ENCODE data around the gene RCL1. TPM values are rescaled to one million over a fixed set of nuclear protein-coding genes. Genes with fewer than 3 reads are reported as not detected.
A peak's percentile ranks its signal among the peaks of the same experiment; 100 is the strongest.
"Not testable (repeated sequence)": the region's sequence is repeated elsewhere in the genome, so short reads cannot be mapped to it uniquely, and the experiment has no call there.

Gene RCL1
- polyA plus RNA-seq, 1 donor (not counting 4 experiments of a cell fraction or from before 2014, with no cell fraction given), result 16.6 TPM

DNA sequence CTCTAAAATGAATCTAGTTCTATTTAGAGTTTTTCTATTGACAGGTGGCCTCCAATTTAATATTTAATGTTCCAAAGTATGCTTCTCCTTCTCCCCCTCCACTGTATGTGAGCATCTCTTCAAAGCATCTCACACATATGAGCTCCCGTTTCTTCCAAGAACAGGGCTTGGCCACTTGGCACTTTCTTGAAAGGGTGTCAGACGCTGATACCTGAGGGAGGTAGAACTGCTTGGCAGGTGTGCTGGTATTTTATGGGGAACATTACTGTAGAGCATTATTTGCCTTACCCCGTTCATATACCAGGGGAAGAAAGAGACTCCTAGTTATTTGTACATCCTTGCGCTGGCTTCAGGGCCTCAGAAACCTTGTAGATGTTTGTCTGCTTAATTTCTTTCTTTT is 1.9 kb downstream of the RCL1 start:
- Histone ChIP-seq H3K9me3 (ENCODE audit: control insufficient read depth, low read depth, low read length) (no peaks in the 10 kb centered on the region), H3K36me3 (ENCODE audit: control insufficient read depth in 2 of 2, extremely low read depth in 1 of 2, insufficient read depth in 2 of 2, low read length in 2 of 2) (no peaks in the 10 kb centered on the region), H3K4me3 (ENCODE audit: control insufficient read depth in 2 of 3, extremely low read depth in 1 of 3, insufficient read depth in 2 of 3, low read depth in 1 of 3, low read length in 3 of 3) (no peak overlapping the region), H3K9ac (ENCODE audit: control insufficient read depth, extremely low read depth, insufficient read depth, low read length) (no peak overlapping the region), H3K27ac (ENCODE audit: control insufficient read depth, insufficient read depth, low read length) (no peak overlapping the region), H3K4me1 (ENCODE audit: control insufficient read depth, extremely low read depth, insufficient read depth, low read length) (peaks cover 14% of the 10 kb centered on the region), H2AFZ (ENCODE audit: control insufficient read depth, low read length) (no peak overlapping the region), H3K4me2 (ENCODE audit: control insufficient read depth, extremely low read depth, insufficient read depth, low read depth, low read length) (peak overlapping the region; percentile 88), H3K9me1 (ENCODE audit: control insufficient read depth, extremely low read depth, insufficient read depth, low read length) (peaks cover 2% of the 10 kb centered on the region), H3K27me3 (ENCODE audit: control insufficient read depth, extremely low read depth, insufficient read depth, low read length) (no peaks in the 10 kb centered on the region), H4K20me1 (ENCODE audit: control insufficient read depth, extremely low read depth, insufficient read depth, low read length) (no peaks in the 10 kb centered on the region), H3K79me2 (ENCODE audit: control insufficient read depth, insufficient read depth, low read length) (peaks cover 64% of the 10 kb centered on the region)
- DNase-seq (ENCODE audit: low read depth, low spot score) (no peak), FAIRE-seq (no peak)
- no peak for TF ChIP-seq EZH2 (IDR thresholded peaks at IDR 0.05; ENCODE audit: low read length)
- TF ChIP-seq, protein P1, sequence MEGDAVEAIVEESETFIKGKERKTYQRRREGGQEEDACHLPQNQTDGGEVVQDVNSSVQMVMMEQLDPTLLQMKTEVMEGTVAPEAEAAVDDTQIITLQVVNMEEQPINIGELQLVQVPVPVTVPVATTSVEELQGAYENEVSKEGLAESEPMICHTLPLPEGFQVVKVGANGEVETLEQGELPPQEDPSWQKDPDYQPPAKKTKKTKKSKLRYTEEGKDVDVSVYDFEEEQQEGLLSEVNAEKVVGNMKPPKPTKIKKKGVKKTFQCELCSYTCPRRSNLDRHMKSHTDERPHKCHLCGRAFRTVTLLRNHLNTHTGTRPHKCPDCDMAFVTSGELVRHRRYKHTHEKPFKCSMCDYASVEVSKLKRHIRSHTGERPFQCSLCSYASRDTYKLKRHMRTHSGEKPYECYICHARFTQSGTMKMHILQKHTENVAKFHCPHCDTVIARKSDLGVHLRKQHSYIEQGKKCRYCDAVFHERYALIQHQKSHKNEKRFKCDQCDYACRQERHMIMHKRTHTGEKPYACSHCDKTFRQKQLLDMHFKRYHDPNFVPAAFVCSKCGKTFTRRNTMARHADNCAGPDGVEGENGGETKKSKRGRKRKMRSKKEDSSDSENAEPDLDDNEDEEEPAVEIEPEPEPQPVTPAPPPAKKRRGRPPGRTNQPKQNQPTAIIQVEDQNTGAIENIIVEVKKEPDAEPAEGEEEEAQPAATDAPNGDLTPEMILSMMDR (optimal IDR thresholded peaks at IDR 0.05 in 1 of 3, IDR thresholded peaks at IDR 0.05 in 1 of 3, conservative IDR thresholded peaks at IDR 0.05 in 1 of 3; ENCODE audit: extremely low read depth in 1 of 3, insufficient read depth in 2 of 3, low read length in 3 of 3), result no peak
- dilution Hi-C loops (cut with MboI; ENCODE audit: extremely low pct_ligation_motif_present, low sequenced_read_pairs), result no loop called here

DNA sequence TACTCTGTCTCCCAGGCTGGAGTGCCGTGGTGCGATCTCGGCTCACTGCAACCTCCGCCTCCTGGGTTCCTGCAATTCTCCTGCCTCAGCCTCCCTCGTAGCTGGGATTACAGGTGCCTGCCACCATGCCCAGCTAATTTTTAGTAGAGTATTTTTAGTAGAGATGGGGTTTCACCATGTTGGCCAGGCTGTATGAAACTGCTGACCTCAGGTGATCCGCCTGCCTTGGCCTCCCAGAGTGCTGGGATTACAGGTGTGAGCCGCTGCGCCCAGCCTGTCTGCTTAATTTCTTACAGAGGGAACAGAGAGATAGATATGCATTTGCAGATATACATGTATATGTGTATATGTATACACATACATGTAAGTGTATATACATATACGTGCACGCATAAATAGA is 2.4 kb downstream of the RCL1 start:
- H3K9me1 ChIP-seq (ENCODE audit: control insufficient read depth, extremely low read depth, insufficient read depth, low read length); H3K9me3 ChIP-seq (ENCODE audit: control insufficient read depth, low read depth, low read length); H3K27me3 ChIP-seq (ENCODE audit: control insufficient read depth, extremely low read depth, insufficient read depth, low read length); H3K27ac ChIP-seq (ENCODE audit: control insufficient read depth, insufficient read depth, low read length); FAIRE-seq; dilution Hi-C loops (cut with MboI; ENCODE audit: extremely low pct_ligation_motif_present, low sequenced_read_pairs); H3K4me3 ChIP-seq (ENCODE audit: control insufficient read depth in 2 of 3, extremely low read depth in 1 of 3, insufficient read depth in 2 of 3, low read depth in 1 of 3, low read length in 3 of 3); H3K36me3 ChIP-seq (ENCODE audit: control insufficient read depth in 2 of 2, extremely low read depth in 1 of 2, insufficient read depth in 2 of 2, low read length in 2 of 2); DNase-seq (ENCODE audit: low read depth, low spot score); H2AFZ ChIP-seq (ENCODE audit: control insufficient read depth, low read length); H4K20me1 ChIP-seq (ENCODE audit: control insufficient read depth, extremely low read depth, insufficient read depth, low read length); H3K9ac ChIP-seq (ENCODE audit: control insufficient read depth, extremely low read depth, insufficient read depth, low read length); H3K4me2 ChIP-seq (ENCODE audit: control insufficient read depth, extremely low read depth, insufficient read depth, low read depth, low read length): not testable (repeated sequence)
- Histone ChIP-seq H3K79me2 (ENCODE audit: control insufficient read depth, insufficient read depth, low read length) (peaks cover 67% of the 10 kb centered on the region), H3K4me1 (ENCODE audit: control insufficient read depth, extremely low read depth, insufficient read depth, low read length) (peaks cover 14% of the 10 kb centered on the region)

DNA sequence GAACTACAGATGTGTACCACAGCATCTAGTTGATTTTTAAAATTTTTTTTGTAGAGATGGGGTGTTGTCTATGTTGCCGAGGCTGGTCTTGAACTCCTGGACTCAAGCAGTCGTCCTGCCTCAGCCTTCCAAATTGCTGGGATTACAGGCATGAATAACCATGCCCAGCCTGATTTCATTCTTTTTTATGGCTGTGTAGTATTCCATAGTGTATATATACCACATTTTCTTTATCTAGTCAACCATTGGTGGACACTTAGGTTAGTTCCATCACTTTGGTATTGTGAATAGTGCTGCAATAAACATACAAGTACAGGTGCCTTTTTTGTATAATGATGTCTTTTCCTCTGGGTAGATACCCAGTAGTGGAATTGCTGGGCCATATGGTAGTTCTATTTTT is 3.8 kb downstream of the RCL1 start:
- H3K4me2 ChIP-seq (ENCODE audit: control insufficient read depth, extremely low read depth, insufficient read depth, low read depth, low read length), result no peak overlapping the region
- no peak overlapping the region for H3K9ac ChIP-seq (ENCODE audit: control insufficient read depth, extremely low read depth, insufficient read depth, low read length)
- no peak overlapping the region for H2AFZ ChIP-seq (ENCODE audit: control insufficient read depth, low read length)
- peaks cover 81% of the 10 kb centered on the region for H3K79me2 ChIP-seq (ENCODE audit: control insufficient read depth, insufficient read depth, low read length)
- FAIRE-seq (no peak), DNase-seq (ENCODE audit: low read depth, low spot score) (no peak)
- H3K9me3 ChIP-seq (ENCODE audit: control insufficient read depth, low read depth, low read length), result no peaks in the 10 kb centered on the region
- no peaks in the 10 kb centered on the region for H3K36me3 ChIP-seq (ENCODE audit: control insufficient read depth in 2 of 2, extremely low read depth in 1 of 2, insufficient read depth in 2 of 2, low read length in 2 of 2)
- no peaks in the 10 kb centered on the region for H3K27me3 ChIP-seq (ENCODE audit: control insufficient read depth, extremely low read depth, insufficient read depth, low read length)
- peaks cover 14% of the 10 kb centered on the region for H3K4me1 ChIP-seq (ENCODE audit: control insufficient read depth, extremely low read depth, insufficient read depth, low read length)
- peaks cover 2% of the 10 kb centered on the region for H3K9me1 ChIP-seq (ENCODE audit: control insufficient read depth, extremely low read depth, insufficient read depth, low read length)
- dilution Hi-C loops (cut with MboI; ENCODE audit: extremely low pct_ligation_motif_present, low sequenced_read_pairs), result no loop called here
- no peak overlapping the region for H3K27ac ChIP-seq (ENCODE audit: control insufficient read depth, insufficient read depth, low read length)
- no peaks in the 10 kb centered on the region for H4K20me1 ChIP-seq (ENCODE audit: control insufficient read depth, extremely low read depth, insufficient read depth, low read length)
- TF ChIP-seq EZH2 (IDR thresholded peaks at IDR 0.05; ENCODE audit: low read length), result no peak
- TF ChIP-seq, protein P1 (optimal IDR thresholded peaks at IDR 0.05 in 1 of 3, IDR thresholded peaks at IDR 0.05 in 1 of 3, conservative IDR thresholded peaks at IDR 0.05 in 1 of 3; ENCODE audit: extremely low read depth in 1 of 3, insufficient read depth in 2 of 3, low read length in 3 of 3), result no peak
- H3K4me3 ChIP-seq (ENCODE audit: control insufficient read depth in 2 of 3, extremely low read depth in 1 of 3, insufficient read depth in 2 of 3, low read depth in 1 of 3, low read length in 3 of 3), result no peak overlapping the region
